Stimulated activated CD4-positive, alpha-beta T cell treated with anti-CD3 and anti-CD28 coated beads, Interleukin-15, amount 100 ng/mL, for 48 hours (primary cell): ENCODE data around the gene ITGB8.
A peak's percentile ranks its signal among the peaks of the same experiment; 100 is the strongest.
"Not testable (repeated sequence)": the region's sequence is repeated elsewhere in the genome, so short reads cannot be mapped to it uniquely, and the experiment has no call there.

Source experiments
- DNase-seq, 2 donors: peaks; one replicate each; pipeline ENCODE4 v3.0.0-alpha.2; 2020; ENCODE audit warnings: low read depth in 2 of 2

ITGB8 gene

DNA sequence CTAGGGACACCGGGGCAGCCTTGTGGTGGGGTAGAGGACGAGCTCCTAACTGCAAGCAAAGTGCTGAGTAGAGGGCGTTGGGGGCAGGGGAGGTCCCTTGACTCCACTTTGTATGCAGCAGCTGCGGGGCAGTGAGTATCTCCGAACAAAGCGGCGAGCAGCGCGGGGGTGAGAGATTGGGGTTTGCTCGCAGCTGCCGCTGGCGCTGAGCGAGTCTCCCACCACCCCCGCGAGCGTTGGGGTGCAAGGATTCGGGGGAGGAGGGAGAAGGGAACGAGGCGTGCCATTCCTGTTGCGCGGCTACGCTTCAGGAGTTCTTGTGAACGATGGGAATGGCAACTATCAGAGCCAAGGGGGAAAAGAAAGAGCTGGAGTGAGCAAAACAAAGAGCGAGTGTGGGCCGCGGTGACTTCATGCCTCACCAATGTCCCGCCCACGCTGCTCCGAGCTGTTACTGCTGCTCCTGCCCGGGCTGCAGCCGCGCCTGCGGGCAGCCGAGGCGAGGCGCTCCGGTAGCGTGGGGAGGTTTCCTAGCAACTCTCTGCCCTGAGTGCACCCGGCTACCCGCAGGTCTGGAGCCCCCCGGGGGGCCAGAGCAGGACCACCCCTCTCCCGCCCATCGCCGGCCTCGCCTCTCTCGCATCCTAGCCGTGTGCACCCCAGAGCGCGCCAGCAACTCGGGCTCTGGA lies at the start of gene ITGB8:
Gene ITGB8 (plus strand): TSS at position 662 of the 689 bp plus-strand sequence. CDS start 907 bp downstream, outside the sequence.
- peak; percentile 69 to 76 for DNase-seq

DNA sequence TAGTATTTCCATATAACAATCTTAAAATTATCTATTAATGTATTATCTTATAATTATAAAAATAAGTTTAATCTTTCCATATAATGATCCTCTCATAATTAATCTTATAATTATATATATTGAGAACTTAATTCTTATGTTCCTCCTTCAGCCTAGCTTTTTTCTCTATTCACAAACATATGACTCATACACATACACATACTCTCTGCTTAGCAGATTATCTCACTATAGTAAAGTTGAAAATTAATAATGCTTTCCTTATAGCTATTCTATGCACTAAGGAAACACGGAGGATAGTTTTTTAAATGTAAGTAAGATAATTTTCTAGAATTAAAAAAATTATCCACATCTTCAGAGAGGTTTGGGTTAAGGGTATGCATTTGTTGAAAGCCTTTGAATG lies 47.7 kb upstream of the ITGB8 start:
- no peak for DNase-seq

DNA sequence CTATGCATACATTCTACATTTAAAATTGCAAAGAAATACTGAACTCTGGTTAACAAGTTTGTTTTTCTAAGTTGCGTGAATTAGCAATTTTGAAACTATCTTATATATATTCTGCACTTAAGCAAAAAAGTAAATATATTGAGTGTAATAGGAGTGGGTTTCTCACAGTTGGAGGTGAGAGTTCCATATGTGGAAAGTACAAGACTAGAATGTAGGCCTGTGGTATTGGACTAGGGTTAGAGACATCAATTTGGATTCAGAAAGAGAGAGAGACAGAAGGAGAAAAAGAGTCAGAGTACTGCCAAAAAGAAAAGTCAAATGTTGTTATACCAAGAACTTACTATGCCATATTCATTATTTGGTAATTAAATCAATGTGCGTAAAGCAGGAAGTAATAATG lies 47.3 kb upstream of the ITGB8 start:
- no peak for DNase-seq

DNA sequence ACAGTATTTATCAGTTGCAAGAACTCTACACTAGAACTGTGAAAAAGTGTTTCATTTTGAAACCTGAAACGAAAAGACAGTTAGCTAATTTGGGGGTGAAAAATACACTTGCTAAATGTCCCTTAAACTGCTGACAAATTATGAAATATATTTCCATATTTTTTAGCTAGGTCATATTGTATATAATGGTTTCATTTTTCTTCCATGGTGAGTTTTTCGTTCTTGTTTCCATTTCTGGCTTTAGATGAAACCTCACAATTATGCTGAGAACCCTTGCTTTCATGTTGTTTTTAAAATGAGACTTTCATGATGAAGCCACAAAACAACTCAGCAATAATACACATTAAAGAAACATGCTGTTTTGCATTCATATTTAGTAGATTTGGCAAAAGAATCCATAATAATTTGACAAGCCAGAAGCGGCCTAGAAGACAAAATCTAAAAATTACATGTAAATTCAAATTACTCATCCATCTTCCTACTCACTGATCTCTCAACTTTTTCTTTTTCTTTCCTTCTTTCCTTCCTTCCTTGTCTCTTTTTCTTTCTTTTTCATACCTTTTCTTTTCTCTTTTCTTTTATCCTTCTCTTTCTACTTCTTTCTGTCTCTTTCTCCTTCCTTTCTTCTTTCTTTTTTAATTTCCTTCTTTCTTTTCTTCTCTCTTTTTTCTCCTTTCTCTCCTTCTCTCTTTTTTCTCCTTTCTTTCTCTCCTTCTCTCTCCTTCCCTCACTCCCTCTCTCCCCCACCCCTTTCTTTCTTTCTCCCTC lies 46.5 kb upstream of the ITGB8 start:
- DNase-seq: no peak

DNA sequence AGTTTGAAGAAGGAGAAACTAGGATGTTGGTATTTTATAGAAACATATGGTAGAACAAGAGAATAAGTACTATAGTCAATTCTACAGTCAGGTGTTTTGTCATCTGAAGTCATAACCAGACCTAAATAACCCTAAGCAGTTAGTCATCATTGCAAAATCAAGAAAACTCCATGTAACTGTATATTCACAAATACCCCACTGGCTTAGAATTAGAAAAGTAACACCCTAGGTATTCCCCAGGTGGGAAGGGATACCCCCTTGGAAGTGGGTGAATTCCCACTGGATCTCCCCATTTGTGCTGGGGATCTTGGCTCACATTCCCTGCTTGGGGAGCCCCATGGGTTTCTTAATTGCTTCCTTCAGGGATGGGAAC lies 45.9 kb upstream of the ITGB8 start:
- DNase-seq: no peak

DNA sequence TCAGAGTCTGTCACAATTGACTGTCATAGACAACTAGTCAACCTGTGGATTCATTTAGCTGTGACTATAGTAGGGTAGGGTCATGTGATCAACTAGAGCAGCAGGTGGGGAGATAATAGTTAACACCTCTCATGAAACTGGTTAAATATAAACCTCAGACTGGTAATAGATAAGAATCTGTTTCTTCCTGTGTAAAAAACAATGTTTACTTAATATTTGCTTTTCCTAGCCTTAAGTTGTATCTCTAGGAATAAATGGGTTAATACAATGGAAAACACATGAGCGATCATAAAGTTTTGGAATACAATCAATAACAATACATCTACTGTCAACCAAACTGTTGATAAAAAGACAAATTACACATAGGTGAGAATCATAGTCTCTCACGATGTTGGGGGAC lies 43.4 kb upstream of the ITGB8 start:
- DNase-seq: no peak

DNA sequence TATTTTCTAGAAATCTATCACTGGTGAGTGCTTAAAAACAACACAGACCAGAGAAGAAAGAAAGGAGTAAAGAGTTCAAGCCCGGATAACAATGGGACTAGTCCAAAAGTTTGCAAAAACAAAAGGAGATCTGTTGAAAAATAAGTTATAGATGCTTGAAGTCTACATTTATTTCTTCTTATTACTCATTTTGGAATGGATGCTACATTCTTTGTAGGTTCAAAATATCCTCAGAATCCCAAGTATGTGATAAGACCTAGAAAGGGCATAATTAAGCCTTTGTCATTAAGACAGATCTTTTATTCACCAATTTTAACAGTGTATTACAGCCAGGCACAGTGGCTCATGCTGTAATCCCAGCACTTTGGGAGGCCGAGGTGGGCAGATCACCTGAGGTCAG lies 42.7 kb upstream of the ITGB8 start:
- no peak for DNase-seq

DNA sequence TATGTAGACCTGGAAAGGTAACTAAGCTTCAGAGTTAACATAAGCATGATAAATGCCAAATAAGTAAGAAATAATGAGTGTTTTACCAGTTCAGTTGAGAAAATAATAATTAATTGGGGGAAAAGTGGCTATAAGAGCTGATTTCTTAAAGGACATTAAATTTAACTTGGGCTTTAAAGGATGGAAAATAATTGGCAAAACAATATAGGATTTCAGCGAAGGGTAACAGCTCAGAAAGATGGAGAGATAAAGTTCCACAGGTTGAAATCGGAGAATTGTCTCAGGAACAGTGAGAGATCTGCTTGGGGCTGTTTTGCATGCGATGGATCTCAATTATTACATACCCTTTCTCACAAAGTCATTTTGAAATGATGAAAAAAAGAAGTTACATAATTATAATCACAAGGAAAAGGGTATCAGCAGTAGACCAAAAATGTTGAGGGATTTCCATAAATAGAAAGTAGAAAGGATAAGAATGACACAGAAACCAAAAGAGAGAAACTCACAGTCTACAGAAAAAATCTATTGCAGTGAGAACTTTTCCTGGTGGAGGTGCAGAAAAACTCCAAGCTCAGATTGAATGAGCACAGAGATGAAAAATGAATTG lies 40.1 kb upstream of the ITGB8 start:
- no peak for DNase-seq

DNA sequence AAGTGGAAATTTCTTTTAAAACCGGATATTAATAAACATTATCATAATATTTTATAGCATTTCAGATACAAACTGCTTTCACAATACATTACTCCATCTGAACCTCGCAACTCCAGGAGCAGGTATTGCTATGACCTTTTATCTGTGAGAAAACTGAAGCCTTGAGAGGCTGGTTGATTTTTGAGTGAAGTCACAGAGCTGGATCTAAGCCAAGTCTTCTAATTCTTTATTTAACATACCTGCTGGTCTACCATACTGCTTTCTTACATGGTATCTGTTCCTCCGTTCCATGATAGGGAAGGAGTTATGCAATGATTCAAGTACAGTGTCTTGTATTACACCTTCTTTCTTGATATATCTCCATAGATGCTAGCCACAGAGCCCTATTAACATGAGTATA lies 37.4 kb upstream of the ITGB8 start:
- DNase-seq: no peak

DNA sequence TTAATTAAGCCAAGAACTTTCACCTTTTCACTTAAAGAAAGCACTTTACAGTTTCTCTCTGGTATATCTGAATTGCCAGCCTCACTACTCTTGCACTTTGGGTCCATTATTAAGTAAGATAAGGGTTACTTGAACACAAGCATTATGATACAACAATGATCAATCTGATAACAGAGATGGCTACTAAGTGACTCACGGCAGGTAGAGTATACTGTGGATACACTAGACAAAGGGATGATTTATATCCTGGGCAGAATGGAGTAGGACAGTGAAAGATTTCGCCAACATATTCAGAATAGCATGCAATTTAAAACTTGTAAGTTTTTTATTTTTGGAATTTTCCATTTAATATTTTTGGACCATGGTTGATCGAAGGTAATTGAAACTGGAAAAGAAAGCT lies 34.3 kb upstream of the ITGB8 start:
- no peak for DNase-seq

DNA sequence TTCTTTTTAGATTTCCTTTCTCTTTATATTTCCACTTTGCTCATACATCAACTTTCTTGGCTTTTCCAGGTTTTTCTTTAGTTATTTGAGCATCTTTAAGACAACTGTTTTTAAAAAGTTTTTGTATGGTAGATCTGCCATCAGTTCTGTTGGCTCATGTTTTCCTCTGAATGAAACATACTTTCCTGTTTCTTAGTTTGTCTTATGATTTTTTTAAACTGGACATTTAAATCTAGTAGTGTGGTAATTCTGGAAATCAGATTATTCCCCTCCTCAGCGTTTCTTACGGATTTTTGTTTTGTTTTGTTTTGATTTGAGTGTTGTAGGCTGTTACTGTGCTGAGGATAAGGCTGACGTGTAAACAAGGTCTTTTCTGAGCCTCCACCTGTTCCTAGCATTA lies 33.8 kb upstream of the ITGB8 start:
- DNase-seq: no peak

DNA sequence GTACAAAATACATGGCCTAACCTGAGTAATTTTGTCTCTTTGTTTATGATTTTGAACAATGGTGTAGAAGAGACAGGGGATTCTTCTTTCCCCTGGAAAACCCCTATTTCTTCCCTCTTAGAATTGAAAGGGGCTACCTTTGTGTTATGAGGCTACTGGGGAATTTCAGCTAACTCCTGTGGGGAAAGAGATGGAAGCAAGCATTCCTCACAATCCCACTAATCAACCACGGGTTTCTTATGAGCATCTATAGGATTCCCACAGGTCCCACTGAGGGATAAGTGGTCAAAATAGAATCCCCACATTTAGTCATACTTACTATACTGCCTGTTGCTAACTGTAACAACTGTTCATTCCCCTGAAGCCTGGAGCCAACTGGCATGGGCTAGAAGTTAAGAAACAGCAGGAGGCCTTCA lies 32.2 kb upstream of the ITGB8 start:
- DNase-seq: no peak

DNA sequence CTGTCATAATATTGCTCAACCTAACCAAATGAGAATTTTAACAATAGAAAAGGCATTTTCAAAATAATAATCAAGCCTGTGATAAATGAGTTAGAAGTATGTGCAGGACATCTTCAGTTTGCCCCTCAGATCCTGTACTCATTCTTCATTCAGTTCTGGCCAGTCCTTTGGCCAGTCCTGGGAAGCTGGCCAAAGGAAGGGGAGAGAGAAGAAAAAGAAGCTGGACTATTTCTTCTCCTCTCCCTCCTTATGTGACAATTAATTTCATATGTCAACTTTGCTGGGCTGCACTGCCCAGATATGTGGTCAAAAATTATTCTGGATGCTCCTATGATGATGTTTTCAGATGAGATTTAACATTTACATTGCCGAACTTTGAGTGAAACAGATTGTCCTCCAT lies 31.6 kb upstream of the ITGB8 start:
- no peak for DNase-seq

DNA sequence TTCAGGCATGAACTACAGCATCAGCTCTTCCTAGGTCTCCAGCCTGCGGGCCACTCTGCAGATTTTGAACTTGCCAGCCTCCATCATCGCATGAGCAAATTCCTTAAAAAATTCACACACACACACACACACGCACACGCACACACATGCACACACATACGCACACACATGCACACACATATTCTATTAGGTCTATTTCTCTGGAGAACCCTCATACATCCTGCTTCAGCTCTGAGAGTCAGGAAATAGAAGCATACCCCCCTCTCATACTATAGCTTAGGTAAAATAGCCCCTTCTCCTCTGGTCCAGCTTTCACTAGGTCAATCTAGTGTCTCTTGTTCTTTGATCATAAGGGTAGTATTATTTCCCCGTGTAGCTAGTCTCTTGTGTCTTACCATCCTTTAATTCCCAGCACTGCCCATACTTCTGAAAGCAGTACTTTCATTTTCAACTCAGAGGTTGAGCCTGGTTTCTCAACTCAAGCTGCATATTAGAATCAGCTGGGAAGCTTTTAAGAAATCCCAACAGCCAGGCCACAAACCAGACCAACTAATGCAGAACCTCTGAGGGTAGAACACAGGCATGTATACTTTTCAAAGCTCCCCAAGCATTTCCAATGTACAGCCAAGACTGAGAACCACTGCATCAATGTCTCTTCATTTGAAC lies 30.9 kb upstream of the ITGB8 start:
- DNase-seq: no peak

DNA sequence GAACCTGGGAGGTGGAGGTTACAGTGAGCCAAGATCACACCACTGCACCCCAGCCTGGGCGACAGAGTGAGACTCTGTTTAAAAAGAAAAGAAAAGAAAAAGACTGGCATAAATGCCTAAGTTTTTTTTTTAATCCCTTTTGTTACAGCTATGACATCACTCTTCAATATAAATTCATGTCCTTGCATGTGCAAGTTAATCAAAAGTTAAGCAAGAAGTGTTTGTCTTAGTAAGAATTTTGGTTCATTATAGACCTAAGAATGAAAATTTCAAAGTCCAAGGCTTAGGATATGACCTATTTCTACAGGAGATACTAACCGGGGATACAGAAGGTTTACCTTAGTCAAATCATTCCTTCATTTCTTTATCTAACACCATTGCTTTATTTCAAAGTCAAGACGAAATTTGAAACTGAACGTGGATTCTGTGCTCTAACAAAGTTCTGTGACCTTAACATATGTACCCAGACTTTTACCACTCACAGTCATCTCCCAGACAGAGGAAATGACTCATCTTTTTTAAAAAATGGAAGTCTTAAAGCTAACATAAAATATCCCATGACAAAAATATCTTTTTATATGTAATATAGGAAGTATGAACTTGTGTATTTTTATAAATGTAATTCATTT lies 29.3 kb upstream of the ITGB8 start:
- no peak for DNase-seq

DNA sequence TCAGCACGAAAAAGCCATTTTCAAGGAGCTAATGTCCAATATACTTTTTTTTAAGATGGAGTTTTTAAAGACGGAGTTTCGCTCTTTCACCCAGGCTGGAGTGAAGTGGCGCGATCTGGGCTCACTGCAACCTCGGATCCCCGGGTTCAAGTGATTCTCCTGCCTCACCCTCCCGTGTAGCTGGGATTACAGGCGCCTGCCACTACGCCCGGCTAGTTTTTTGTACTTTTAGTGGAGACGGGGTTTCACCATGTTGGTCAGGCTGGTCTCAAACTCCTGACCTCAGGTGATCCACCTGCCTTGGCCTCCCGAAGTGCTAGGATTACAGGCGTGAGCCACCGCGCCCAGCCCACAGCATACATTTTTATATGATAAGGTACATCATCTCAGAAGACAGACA lies 28.4 kb upstream of the ITGB8 start:
- not testable (repeated sequence) for DNase-seq

DNA sequence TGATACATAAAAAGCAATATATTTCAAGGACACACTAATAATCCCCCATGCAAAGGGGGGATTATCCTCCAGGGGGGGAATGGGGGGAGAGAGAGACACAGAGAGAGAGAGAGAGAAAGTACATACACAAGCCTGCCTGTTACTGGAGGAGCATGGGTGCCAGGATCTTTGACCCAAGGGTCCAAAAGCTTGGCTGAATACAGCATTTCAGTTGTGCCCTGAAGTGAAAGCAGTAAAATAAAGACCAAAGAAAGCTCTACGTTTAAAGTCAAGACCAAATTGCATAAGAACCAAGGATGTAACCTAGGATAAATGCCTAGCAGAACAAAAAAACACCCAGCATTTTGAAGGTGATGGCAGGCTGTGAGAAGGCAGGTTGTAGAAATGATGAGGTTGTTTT lies 27.8 kb upstream of the ITGB8 start:
- no peak for DNase-seq

DNA sequence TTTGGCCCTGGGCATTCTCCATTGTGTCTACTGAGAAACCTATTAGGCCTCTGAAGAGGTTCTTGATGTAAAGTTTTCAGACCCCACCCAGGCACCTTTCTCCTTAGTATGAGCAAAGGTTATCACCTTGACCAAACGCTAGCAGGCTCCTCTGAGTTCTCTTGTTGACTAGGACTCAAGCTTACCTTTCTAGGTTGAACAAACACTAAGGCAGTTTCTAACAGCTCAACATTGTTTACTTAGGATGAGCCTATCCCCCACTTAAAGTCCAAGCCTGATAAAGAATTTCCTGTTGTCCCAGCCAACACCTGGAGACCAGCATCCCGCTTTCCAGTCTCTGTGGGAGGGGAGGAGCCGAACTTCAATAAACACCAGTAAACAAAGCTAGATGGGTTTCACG lies 26.3 kb upstream of the ITGB8 start:
- no peak for DNase-seq

DNA sequence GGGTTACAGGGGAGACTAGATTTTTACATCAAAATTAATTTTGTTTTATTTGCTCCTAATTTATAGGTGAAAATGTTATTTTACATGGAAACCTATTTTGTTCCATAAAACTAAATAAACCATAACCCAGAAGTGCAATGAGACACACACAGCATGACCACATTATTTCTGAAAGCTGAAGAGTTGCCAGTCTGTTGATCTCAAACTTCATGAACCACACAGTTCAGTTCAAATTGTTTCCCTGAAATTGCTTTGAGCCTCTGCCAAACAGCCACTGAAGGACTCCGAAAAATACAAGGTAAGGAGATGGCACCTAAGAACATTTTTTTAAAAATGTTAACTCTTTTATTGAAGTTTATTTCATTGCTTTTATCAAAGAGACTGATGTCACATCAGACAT lies 25.0 kb upstream of the ITGB8 start:
- no peak for DNase-seq

DNA sequence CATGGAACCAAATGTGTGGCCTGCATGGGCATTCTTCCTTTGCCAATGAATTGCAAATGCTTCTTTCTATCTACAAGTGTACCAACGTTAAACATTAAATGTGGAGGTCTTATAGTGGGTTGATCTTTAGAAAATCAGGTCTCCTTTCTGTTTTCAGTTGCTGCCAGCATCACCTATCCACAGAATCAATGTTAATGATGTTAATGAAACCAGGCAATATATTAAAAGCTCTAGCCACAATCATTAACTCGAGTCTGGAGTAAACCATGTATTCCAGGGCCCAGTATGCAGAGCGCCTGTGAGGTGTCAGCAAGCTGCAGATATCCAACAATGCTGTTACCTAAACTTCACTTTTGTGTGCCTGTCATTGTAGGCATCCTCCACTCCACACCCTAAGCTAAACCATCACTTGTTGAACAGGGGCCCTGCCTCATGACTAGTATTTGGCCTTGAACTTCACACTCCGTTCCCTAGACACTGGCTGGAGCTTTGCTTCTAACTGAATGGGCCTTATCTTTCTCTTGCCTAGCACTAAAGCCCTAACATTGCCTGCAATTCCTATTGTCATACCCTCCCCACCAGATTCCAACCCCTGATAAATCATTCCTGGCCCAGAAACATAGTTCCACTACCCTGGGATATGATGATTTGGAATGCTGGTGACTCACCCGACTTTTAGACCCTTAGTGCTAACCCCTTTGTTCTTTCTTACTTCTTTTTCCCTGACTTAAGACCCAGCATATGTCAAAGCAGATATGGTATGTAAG lies 24.3 kb upstream of the ITGB8 start:
- no peak for DNase-seq

DNA sequence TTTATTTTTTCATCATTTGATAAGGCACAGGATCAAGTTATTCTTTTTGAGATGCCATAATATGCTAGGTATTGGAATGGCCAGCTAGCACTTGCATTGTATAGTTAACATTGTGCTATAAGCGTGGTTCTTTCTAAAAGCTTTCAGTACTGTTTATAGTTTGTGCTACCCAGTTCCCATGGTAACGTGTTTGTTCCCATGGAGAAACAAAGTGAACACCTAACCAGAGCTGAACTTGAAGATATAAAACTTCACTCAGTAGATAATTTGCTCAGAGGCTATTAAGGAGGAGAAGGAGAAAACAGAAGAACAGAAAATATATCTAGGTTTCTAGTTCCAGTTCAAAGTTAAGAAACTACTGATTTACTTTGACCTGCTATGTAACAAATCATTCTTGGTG lies 23.6 kb upstream of the ITGB8 start:
- DNase-seq: no peak
